ENCODE measurements around the gene FAM124B.

The FAM124B gene

GRCh38 chr2:224335991-224336390 lies 65.9 kb downstream of the FAM124B start:
- ATAC-seq = no peak

GRCh38 chr2:224334726-224335125 lies 67.2 kb downstream of the FAM124B start:
- DNase-seq (no peak), ATAC-seq (no peak)

More at GRCh38 chr2:224335991-224336390, 65.9 kb downstream of the FAM124B start:
- DNase-seq = no peak

GRCh38 chr2:224333726-224334482 lies 68.0 kb downstream of the FAM124B start:
- DNase-seq = no peak
- no peak for ATAC-seq

- DNase-seq (no peak), ATAC-seq (no peak)
Observed at GRCh38 chr2:224331698-224332097, 70.2 kb downstream of the FAM124B start.

GRCh38 chr2:224328798-224329197 lies 73.1 kb downstream of the FAM124B start:
- DNase-seq (no peak), ATAC-seq (no peak)
